CD4-positive, alpha-beta T cell treated with Interleukin-10 for 1 hour (primary cell): ENCODE data around the gene CAD.

Source experiments
- DNase-seq: peaks from one replicate; pipeline ENCODE4 v3.0.0-alpha.2; 2020

CAD gene

GRCh38 chr2:27199241-27199640 lies 17.9 kb upstream of the CAD start:
- no peak for DNase-seq

GRCh38 chr2:27201675-27202074 lies 15.5 kb upstream of the CAD start:
- no peak for DNase-seq

DNA sequence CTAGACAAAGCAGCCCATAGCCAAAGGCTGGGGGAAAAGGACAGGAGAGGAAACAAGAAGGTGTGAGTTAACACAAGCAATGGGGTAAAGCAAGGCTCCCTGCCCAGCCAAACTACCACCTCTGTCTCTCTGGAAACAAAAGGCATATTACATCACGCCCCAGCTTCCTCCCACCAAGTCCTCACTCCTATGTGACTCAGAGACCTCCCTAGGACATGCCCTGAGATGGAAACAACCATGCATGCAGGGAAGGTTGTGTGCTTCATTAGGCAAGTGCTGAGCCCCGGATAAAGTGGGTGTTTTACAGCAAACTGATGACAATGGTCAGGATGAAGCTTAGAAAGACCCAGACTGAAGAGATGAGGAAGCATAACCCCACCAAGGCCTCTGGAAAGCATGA lies 14.3 kb upstream of the CAD start:
- DNase-seq: no peak

GRCh38 chr2:27203741-27204140 lies 13.4 kb upstream of the CAD start:
- no peak for DNase-seq

DNA sequence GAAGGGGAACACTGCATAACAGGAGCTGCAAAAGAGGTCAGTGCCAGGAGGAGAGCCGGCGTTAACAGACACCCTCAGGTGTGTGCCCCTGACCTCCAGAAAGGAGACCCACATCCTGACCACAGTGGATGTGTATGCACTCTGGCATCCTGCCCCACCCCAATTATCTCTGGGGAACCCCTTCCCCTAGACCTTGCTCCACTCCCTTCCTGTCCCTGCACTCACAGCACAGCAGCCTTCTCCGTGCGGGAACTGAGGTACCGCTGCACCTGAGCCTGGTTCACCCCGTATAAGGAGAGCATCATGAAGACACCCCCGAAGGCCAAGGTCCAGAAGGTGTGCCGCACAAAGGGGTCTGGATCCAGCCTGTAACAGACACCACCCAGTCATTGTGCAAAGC lies 12.6 kb upstream of the CAD start:
- no peak for DNase-seq

DNA sequence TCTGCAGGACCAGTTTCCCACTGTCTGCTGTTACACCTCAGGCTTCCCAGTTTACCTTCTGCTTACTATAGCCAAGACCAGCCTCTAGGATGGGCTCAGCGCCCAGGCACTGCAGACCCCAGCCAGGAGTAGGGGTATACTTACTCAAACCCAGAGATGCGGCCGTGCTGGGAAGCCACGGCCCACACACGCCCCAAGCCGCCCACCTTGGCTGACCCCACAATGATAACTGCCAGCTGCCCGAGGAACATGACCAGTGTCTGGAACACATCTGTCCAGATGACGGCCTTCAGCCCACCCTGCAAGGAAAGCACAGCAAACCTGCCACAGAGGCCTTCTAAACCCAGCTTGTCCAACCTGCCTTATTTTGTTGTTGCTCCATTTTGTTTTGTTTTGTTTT lies 12.0 kb upstream of the CAD start:
- DNase-seq: no peak

DNA sequence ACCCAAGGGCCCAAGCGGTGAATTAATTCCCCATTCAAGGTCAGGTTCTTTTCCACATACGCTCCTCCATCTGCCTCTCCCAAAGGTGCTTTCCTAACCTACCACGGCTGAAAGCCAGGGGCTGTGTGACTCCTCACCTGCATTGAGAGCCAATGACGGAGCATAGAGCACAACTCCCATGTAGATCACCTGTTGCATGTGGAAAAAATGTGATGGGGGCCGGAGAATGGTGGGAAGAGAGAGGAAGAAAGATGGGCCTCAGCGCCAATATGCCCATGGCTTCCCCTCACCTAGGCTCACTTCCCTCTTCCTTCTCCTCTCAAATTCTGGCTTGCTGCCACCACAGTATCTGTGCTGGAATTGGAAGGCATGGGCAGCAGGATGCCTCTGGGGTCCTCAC lies 10.8 kb upstream of the CAD start:
- no peak for DNase-seq

GRCh38 chr2:27208486-27209050 lies 8.6 kb upstream of the CAD start:
- no peak for DNase-seq

- no peak for DNase-seq
These were observed 7.4 kb upstream of the CAD start for GRCh38 chr2:27209621-27210401.

GRCh38 chr2:27211241-27211942 lies 5.8 kb upstream of the CAD start:
- peak; percentile 4 for DNase-seq

- peak; percentile 90 for DNase-seq
These were observed 5.1 kb upstream of the CAD start, which contains the start of the genes ATRAID and SLC5A6 for GRCh38 chr2:27211943-27212625. Gene ATRAID (plus strand): TSS chr2:27212041. CDS start chr2:27212369, 328 bp downstream. Gene SLC5A6 (minus strand): TSS chr2:27212268. CDS start chr2:27207650, 4,618 bp downstream.

DNA sequence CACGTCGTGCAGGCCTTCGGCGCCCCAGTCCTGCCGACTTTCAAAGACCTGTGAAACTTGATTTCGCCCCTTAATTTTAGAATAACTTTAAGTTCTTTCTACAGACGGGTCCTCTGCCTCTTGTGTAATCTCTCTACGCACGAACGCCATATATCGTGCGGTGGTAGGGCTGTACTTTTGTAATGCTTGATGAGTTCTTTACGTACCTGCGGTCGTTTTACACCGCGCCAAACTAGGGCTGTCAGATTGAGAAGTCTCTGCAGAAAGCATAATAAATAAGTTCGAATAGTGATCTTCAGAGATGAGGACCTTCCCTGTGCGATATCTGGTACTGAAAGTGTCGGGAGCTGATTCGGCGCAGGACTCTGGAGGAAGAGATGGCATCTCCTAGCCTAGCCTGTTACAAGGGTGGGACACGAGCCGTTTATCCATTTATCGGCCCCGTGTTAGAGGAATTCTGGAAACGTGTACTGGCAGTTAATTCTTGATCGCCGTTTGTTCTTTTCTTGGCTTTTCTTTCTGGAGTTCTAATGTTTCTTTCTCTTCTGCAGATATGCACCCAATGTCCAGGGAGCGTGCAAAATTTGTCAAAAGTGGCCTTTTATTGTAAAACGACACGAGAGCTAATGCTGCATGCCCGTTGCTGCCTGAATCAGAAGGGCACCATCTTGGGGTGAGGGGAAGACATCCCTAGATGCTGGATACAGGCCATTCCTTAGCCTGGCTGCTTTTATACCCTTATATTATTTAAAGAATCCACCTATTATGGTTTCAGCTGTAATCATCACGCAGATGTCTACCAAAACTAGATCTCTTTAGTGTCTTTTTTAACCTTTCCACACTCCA lies 4.3 kb upstream of the CAD start:
- DNase-seq: peak; percentile 63

- DNase-seq: no peak
These were observed 2.2 kb upstream of the CAD start for GRCh38 chr2:27214941-27215340.

DNA sequence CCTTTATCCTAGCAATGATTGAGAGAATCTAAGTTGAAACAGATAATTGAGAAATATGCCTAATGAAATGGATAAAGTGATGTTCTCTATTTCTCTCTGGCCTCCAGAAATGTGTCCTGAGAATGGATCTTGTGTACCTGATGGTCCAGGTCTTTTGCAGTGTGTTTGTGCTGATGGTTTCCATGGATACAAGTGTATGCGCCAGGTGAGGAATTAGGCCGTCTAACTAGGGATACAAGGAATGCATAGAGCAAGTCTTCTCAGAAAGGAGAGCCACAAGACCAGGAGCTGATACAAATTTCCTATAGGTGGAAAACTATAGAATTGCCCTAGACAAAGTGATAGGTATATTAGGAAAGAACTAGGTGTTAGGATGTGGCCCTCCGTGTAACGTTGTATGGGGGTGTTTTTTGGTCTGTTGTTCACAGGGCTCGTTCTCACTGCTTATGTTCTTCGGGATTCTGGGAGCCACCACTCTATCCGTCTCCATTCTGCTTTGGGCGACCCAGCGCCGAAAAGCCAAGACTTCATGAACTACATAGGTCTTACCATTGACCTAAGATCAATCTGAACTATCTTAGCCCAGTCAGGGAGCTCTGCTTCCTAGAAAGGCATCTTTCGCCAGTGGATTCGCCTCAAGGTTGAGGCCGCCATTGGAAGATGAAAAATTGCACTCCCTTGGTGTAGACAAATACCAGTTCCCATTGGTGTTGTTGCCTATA lies 592 bp upstream of the CAD start:
- no peak for DNase-seq

- DNase-seq: no peak
These were observed 1.4 kb downstream of the CAD start for GRCh38 chr2:27218614-27219013.

GRCh38 chr2:27219091-27219490 lies 1.9 kb downstream of the CAD start:
- no peak for DNase-seq

DNA sequence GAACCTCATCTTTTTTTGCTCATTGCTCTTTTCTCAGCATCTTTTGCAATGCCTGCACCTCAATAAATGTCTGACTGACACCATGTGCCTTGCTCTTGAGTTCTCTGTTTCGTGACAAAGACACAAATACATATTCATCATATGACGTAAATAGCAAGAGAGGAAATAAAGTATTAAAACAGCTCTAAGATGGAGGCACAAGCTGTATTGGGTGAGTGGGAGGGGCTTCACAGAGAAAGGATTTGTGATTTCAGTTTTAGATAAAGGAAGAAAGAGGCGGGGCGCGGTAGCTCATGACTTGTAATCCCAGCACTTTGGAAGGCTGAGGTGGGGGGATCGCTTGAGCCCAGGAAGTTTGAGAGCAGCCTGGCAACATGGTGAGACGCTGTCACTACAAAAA lies 2.9 kb downstream of the CAD start:
- no peak for DNase-seq

DNA sequence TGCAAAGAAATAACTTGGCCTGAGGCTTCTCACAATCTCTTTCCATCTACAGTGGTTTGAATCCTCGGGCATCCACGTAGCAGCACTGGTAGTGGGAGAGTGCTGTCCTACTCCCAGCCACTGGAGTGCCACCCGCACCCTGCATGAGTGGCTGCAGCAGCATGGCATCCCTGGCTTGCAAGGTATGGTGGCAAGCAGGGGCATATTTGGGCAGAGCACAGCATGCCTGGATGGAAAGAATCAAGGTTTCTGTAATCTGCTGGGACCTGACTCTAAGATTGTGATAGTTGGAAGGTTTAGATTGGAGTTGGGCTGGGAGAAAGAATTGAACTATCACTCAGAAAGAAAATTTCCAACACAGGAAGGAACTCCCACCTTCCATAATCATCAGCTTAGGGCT lies 4.0 kb downstream of the CAD start:
- no peak for DNase-seq

DNA sequence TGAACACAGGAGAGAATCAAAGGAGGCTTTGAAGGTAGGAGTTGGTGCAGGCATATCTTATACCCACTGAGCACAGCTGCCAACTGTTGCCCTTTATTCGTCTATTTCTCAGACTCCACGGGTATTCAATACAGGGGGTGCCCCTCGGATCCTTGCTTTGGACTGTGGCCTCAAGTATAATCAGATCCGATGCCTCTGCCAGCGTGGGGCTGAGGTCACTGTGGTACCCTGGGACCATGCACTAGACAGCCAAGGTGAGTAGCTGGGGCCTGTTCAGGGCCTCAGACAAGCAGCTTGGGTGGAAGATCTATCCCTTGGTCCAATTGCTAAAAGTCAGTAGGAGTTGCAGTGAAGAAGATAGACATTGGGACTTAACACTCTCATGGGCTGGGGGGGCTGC lies 5.2 kb downstream of the CAD start:
- DNase-seq: no peak

DNA sequence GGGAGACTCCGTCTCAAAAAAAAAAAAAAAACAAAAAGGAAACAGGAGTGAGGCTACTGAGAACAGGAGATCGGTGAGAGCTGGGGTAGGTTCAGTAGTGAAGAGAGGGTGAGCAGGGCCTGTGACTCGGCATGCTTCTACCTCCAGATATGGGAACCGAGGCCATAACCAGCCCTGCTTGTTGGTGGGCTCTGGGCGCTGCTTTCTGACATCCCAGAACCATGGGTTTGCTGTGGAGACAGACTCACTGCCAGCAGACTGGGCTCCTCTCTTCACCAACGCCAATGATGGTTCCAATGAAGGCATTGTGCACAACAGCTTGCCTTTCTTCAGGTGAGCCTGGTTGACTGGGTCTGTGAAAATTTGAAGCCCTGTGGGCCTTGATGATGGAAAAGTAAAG lies 6.2 kb downstream of the CAD start:
- no peak for DNase-seq

DNA sequence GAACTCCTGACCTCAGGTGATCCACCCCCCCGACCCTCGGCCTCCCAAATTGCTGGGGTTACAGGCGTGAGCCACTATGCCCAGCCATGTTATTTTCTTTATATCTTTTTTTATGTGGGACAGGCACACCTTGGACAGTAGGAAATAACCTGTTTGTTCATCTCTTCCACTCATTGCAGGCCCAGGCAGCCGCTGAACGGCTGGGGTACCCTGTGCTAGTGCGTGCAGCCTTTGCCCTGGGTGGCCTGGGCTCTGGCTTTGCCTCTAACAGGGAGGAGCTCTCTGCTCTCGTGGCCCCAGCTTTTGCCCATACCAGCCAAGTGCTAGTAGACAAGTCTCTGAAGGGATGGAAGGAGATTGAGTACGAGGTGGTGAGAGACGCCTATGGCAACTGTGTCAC lies 8.4 kb downstream of the CAD start:
- no peak for DNase-seq

DNA sequence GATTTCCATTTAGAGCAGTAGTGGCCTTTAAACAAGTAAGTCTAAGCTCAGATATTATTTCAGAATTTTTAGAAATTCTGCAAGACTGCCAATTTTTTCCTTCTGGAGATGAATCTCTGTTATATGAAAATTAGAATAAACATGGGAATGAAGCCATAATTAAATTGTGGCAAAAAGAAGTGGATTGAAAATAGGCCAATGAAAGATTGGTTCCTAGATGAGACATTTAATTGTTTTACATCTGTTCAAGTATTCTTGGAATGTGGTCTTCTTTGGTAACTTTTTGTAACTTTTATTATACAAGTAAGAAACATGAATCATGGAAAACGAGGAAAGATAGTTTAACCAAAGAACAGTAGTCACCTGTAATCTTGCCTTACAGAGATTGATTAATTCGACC lies 10.3 kb downstream of the CAD start:
- DNase-seq: no peak
